ENCODE results near the gene MCRIP1.
"Not testable (repeated sequence)": the region's sequence is repeated elsewhere in the genome, so short reads cannot be mapped to it uniquely, and the experiment has no call there.

MCRIP1 gene

DNA sequence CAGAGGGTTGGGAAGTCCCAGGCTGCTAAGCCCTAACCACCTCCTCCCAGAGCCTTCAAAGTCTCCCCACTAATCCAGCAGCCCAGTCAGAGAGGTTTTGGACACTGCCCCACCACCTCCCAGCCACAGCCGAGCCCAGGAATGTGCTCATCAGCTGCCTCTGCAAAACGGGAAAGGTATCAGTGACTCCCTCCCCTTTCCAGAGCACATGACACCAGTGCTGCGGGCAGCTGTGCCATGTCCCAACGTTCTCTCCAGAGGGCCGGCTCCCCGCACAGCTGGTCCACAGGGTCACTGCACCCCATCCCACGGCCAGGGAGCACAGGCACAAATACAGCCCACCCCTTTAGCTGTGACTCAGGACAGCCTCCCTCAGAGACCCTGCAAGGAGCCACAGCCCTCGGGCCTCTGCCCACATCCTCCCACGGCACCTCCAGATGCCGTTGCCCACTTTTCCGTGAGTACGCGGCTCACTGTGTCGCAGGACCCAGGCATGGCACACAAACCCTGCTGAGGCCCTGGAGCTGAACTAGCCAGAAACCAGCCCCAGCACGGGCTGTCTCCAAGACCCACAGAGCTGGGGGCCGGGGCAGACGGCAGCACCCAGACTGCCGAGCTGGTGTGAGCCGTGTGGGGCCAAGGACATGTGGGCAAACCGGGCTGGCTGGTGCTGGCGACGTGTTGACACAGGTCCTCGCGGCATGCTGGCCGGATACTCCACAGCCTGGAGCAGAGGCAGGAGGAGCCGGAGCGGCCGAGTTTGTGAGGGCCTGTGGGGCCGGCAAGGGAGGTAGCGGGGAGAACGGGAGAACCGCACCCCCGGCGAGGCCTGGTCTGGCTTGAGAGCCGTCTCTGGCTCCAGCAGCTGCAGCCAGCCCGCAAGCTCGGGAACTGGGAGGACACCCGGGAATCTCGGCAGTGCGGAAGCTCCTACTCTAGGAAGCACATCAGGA, 8.0 kb upstream of the MCRIP1 start:
- DNase-seq = no peak

DNA sequence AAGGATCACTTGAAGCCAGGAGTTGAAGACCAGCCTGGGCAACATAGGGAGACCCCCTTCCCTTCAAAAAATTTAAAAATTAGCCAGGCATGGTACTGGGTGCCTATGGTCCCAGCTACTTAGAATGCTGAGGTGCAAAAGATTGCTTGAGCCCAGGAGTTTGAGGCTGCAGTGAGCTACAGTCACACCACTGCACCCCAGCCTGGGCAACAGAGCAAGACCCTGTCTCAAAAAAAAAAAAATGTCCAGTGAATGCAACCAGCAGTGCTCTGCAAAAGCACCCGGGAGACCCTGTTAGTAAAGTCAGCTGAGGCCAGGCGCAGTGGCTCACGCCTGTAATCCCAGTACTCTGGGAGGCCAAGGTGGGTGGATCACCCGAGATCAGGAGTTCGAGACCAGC, 7.0 kb upstream of the MCRIP1 start:
- not testable (repeated sequence) for DNase-seq

DNA sequence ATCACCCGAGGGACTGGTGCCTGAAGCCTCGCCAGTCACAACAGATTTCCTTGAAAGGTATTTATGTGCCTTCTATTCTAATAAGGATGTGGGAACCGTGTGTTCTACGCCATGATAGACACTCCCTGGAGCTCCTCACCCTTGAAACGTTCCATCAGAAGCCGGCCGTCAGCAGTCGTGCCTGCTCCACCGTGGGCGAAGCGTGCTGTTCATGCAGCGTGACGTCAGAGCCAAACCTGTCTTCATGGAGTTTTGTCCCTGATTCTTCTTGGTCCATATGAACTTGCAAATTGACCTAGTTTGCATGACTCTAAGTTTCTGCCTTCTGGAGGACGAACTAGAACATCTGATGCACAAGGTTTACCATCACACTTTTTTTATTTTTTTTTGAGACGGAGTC, 6.2 kb upstream of the MCRIP1 start:
- no peak for DNase-seq

DNA sequence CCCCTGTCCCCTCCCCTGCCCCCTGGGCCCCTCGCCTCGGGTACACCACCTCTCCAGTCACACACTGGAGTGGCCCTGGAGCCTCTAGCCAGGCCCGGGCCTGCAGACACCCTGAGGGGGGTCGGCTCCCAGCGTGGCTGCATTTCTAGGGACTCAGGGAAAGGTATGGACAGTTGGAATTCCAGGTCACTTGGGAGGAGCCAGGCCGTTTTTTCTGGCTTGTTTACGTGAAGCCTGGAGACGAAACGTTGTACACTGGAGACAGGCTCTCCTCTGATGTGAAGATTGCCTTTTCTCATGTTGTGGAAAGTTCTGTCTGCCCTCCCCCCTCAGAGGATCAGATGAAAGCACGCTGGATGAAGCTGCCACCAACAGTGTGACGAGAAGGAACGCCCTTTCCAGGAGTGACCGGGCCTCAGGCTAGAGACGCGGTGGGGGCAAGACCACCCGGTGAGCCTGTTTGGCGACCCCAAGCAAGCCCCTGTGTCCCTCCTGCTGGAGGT, 5.7 kb upstream of the MCRIP1 start:
- DNase-seq = no peak

DNA sequence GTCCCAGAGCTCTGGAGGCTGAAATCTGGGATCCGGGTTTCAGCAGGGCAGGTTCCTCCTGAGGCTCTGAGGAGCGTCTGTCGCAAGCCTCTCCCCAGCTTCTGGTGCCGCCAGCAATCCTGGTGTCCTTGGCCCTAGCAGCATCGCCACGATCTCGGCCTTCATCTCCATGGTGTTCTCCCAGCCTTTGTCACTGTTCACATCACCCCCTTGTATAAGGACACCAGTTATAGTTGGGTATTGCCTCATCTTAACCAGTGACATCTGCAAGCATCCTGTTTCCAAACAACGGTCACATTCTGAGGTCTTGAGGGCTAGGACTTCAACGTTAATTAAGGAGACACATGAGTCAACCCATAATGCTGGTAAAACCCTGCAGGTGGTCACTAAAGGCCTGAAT, 4.5 kb upstream of the MCRIP1 start:
- no peak for DNase-seq

DNA sequence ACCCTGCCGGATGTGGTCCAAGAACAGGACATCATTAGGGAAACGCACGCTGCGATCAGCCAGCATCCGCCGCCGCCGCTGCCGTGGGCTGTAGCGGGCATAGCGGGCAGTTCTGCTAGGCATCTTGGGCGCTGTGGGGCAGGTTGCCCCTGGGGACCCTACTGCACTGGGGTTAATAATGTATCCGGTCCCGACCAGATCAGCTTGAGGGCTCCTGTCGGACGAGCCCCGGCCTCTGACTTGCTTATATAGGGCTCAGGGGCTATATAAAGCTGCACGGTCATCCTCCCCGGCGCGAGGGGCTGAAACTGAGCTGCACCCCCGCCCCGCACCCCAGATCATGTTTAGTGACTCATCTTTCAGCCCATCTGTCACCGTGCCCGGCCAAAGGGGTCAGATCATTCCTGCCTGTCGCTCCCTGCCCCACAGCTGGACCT, 1.8 kb upstream of the MCRIP1 start, which contains the start of gene PPP1R27:
Gene PPP1R27, minus strand, starts transcription at position 220 of the 437 bp plus-strand sequence. Its CDS starts 97 bp downstream, at position 123.
- DNase-seq = no peak

DNA sequence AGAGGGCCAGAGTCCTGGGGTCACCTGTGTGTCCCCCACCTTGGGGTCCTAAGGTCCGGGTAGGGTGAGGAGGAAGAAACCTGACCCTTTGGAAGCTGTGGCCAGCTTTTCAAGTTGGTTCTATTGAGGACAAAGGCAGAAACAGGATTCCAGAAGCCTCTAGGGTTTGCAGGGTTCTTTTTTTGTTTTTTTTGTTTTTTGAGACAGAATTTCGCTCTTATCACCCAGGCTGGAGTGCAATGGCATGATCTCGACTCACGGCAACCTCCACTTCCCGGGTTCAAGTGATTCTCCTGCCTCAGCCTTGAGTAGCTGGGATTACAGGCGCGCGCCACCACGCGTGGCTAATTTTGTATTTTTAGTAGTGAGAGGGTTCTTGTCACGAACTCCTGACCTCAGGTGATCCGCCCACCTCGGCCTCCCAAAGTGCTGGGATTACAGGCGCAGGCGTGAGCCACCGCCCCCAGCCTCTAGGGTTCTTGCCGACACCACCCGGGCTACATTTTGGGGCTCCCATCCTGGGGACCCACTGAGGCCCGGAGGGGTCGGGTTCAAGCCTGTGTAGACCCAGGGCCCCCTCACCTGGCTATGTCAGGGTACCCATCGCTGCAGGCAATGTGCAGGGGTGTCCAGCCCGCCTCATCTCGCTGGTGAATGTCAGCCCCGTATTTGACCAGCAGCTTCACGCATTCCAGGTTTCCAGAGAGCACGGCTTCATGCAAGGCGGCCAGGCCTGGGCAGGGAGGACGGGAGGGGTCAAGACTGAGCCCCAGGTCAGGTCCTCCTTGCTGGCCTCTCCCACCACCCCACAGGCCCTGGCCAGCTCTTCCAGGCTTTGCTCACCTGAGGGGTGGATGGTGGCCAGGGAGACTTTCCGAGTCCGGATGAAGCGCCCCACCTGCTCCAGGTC, 1.1 kb upstream of the MCRIP1 start:
- no peak for DNase-seq

DNA sequence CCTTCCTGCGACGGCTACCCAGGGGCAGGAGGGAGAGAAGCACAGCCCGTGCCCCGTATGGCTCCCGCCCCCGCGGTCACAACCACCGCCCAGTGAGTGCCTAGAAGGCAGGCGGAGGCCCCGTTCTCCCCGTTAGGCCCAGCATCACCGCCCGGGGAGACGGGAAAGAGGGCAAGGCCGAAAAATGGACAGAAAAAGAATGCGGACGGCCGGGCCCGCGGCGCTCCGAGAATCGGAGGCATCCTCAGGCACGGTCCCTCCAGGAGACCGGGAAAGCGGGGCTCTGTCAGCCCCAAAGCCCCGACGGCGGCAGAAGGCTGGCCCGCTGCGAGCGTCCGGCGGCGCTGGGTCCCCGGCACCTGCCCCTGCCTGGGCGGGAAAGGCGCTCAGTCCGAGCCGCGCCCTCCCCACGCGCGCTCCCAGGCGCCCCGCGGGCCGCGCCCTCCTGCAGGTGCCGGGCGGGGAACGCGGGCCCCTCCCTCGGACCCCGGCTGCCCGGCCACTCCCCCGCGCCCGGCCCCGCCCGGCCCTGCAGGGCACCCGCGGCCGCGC, 407 bp downstream of the MCRIP1 start:
- DNase-seq = no peak

DNA sequence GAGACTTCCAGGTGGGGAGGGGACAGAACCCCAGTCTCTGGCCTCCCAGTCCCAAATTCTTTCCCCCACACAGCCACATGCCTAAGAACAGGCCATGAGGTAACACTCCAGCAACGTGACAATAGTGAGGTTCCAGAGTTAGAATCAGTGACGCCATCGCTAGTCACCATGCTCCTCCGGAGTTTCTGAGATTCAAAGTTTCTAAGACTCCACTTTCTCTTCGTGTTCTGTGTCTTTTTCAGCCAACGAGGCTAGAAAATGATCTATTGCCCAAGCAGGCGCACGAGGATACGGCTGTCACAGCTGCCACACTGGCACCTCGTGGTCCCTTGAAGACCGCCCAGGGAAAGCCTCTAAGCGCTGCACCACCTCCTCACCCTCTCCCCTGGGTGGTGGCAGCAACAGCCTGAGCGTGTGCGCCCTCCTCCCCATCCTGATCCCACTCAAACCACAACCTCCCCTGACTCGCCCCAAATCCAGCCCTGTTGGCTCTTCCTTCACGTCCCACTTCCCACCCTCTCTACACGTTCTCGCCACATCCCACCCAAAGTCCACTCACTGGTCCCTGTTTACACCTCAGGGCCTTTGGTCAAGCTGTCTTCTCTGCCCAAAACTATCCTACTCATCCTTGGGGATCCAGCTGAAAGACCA, 1.0 kb downstream of the MCRIP1 start:
- no peak for DNase-seq

DNA sequence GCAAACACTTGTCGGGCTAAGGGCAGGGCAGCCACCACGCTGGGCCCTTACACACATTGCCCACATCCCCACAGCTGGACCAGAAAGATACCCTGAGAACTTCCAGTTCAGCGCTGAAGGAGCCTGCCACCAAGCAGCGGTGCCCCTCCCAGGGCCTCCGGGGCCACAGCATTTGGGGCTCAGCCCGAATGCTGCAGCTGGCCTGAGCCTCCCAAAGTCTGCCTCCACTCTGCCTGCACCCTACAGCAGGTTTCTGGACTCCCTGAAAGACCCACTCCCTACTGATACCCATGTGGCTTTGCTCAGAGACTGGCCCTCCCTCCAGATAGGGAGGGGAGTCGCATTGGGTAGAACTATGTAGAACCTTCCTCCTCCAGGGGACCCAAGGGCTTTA, 1.5 kb downstream of the MCRIP1 start:
- no peak for DNase-seq

DNA sequence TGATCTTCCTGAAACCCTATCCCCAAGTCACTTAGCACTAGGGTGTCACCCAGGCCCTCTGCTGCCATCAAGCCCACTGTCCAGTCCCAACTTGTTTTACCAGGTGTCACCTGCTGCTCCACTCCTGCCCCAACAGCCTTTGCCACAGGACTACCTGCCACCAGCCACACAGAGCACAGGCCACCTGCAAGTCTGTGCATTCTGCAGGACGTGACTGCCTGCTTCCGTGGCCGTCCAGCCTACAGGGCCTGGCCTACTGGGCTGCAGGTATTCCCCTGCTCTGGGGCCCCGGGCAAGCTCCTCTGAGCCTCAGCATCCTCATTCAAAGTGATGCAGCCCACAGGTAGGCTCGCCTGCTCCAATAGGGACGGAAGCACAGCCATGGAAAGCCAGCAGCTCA, 3.2 kb downstream of the MCRIP1 start:
- no peak for DNase-seq

DNA sequence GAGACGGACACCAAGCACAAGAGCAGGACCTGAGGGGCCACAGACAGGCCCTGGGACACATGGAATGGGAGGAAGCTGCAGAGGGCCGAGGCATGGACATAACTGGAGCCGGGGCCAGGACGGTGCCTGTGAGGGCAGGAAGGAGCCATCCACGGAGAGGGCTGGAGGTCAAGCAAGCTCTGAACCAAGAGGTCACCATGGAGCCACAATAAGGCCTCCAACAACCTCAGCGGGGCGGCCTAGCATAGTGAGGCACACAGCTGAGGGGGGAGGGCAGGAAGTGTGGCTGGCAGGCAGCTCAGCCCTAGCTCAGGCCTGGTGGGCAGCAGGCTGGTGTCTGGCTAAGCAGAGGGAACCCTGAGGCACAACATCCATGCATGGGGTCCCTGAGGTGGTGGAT, 4.4 kb downstream of the MCRIP1 start:
- no peak for DNase-seq

DNA sequence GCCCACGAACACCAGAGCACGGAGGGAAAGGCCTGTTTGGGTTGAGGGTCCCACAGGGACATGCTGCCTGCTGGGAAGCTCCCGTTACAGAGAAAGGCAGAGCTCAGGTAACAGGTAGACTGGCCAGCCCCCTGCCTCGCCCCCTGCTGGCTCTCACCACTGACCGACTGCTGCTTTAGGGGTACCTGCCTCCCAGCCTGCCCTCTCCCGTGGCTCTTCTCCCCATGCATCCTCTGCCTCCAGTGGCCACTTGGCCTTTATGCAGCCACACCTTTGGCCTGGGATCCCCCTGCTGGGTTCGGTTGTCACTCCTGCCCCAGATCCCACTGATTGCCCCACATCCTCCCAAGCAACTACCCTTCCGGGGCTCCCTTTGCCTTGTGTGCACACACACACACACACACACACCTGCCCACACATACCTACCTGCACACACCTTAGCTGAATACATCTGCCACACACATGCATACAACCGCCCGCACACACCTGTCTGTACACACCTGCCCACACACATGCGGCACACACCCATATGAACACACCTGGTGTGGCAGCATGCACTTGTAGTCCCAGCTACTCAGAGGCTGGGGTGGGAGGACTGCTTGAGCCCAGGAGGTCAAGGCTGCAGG, 7.1 kb downstream of the MCRIP1 start:
- no peak for DNase-seq

DNA sequence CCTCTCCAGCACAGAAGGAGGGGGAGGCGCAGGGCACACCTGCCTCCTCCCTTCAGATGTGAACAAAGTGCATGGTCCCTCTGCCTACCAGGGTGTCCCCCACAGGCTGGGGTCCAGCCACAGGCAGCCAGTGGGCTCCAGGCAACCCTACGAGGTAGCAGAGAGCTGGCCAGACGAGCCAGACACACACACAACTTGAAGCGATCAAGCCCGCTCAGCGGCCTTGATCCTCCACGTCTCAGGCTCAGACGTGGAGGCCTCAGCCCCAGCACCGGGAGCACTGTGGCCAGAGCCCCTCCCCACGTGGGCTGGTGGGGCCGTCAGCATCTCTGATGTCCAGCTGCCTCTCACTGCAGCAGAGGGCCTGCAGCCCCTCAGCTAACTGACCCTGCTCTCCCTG, 8.5 kb downstream of the MCRIP1 start:
- no peak for DNase-seq

DNA sequence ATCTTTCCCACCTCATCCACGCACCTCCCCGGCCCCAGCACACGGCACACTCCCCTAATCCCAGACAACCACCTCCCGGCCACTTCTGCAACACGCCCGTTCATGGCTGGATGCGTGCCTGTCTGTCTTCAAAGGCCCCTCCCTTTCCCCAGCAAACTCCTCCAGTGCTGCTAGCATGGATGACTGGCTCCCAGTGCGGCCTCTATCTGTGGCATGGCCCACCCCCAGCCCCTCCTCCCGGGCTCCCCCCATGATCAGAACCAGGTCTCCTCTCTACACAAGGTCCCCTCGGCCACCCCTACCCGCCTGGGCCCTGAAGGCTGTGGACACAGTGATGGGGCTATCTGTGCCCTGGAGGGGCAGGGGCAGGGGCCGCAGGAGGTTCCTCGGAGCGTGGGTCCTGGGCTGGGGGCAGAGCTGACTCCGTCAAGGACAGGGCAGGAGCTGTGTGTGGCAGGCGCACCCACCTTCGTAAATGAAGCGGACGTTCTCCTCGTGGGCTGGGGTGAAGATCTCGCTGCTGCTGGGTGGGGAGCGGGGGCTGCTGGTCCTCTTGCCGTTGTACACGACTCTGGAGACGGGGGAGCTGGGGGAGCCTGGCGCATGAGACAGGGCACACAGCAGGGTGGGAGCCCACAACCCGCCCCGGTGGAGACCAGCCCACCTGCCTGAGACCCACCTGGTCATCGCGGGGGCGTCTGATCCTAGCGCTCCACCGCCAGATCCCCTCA, 9.1 kb downstream of the MCRIP1 start:
- DNase-seq = no peak

DNA sequence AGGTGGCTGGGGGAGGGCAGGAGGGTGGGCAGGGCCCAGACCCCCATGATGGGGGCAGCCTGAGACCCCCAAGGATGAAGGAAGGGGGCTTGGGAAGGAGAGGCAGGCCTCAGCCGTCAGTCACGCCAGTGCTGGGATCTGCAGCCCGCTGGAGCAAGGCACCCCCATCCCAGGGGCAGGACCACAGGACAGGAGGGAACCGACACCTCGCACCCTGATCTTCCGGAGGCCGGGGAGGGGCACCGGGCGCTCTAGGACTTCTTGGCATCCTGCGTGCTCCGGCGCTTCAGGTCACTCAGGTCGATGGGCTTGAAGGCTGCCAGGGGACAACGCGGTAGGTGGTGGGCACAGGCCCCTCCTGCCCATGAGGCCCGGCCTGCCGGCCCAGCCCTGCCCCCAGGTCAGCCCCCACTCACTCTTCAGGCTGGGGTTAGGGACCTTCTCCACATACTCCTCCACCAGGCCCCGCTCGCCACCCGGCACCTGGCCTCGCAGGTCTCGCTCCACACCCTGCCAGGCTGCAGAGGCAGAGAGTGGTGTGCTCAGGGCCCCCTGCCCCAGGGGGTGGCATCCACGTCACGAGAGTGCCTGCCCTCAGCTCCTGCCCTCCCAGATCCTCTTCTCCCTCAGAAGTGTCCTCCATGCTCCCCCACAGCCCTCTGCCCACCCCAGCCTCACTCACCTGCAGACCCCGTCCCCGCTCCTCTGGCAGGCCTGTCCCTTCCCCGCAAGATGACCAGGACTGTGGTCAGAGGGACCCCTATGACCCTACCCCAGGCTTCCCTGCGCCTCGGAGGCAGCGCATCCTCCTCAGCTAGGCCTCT, 9.9 kb downstream of the MCRIP1 start:
- DNase-seq = no peak

DNA sequence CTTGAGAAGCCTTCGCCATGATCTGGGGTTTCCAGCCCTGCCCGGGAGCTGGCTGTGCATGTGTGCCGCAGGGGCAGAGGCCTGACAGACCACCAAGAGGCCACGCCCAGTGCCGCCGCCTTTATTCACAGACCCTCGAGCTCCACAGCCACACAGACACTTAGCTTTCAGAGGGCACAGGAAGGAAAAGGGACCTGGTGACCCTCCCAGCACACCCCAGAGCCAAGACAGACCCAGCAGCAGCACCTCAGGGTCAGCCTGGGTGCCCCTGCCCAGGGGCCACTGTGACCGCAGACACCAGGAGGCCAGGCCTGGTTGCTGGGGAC, 10.8 kb downstream of the MCRIP1 start:
- DNase-seq = no peak

DNA sequence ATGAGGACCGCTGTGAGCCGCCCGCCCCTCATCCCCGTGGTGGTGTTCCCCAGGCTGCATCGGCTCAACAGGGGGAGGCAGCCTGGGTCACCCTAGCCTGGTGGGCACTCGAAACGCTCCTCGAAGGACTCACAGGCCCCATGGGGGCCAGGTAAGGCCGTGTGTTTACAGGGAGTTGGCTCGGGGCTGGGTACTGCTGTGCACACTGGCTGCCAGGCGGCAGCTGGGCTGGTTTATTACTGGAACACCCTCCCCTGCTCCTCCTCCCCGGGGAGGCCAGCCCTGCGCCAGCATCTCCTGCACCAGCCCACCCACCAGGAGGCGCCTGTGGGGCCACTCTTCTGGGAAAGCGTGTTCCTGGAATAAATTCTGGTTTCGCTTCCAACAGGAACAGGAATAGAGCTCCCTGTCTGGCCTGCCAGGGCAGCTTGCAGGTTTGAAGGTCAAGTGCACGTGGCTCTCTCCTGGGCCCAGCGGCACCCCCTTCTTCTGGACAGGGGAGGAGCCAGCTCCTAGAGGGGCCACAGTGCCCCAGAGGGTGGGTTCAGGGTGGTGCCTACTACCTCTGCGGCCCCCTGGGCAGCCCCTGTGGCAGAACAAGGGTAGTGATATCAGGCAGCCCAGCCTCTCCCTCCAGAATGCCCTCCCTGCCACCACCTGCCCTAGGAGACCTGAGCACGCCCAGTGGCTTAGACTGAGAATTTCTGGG, 11.3 kb downstream of the MCRIP1 start:
- DNase-seq = no peak

DNA sequence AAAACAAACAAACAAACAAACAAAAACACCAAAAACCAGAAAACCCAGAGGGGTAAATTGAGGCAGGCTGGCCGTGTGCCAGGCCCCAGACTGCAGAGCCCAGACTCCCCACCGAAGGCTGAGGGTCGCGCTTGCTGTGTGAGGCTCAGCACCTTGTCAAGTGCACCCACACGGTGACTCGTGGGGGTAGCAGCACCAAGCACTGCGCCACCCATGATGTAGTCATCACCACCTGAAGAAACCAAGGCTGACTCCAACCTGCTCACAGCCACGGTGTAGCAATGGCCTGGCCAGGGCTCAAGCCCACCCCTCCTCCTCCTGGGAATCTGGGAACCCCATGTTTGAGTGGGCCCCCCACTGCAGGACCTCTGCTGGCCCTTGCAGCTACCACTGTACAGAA, 11.9 kb downstream of the MCRIP1 start:
- DNase-seq = no peak

DNA sequence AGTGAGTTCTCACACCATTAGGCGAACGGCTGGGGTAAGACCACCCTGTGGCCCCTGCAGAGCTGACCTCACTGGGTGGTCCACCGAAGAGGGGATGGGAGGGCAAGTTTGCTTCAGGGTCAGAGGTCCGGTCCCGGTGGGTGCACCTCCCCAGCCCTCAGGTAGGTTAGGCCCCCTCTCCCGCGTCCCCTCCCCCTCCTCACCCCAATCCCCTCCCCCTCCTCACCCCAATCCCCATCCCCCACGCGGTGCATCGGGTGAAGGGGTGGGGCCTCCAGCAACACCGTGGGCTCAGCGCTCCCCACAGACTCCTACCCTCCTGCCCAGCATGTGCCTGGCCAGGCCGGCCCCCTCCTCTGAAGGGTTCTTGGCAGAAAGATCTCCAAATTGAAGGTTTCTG, 13.4 kb downstream of the MCRIP1 start:
- DNase-seq = no peak
